GM23338 (cell line): ENCODE measurements around the gene PCDHGB1. TPM values are rescaled to one million over a fixed set of nuclear protein-coding genes. Genes with fewer than 3 reads are reported as not detected.

Experiments used
- ATAC-seq: fragments of 200-7000 bp; cut with Tn5 transposase; 3 replicates; pipeline ENCODE4 v1.9.1; 2020
- DNase-seq: peaks from one replicate; pipeline ENCODE4 v3.0.0-alpha.2; 2015; ENCODE audit warnings: low spot score
- H2AFZ ChIP-seq: fragments of 200-600 bp; sonication (generic); 2 replicates; pipeline ENCODE4 v1.8.0; 2016; ENCODE audit warnings: antibody characterized with exemption, mild to moderate bottlenecking, moderate library complexity
- H3F3A ChIP-seq: fragments of 200-600 bp; sonication (generic); replicated peaks from 2 replicates; pipeline ENCODE4 v1.8.0; 2017; ENCODE audit warnings: antibody characterized with exemption, mixed run types, low read depth
- H3K27ac ChIP-seq: fragments of 200-600 bp; sonication (generic); 2 replicates; pipeline ENCODE4 v1.6.1; 2016; ENCODE audit warnings: low read depth
- H3K27me3 ChIP-seq: fragments of 200-600 bp; sonication (generic); 2 replicates; pipeline ENCODE4 v1.8.0; 2016; ENCODE audit warnings: mild to moderate bottlenecking, mixed run types, moderate library complexity; ENCODE audit not compliant: insufficient read depth
- H3K36me3 ChIP-seq: fragments of 200-600 bp; sonication (generic); 2 replicates; pipeline ENCODE4 v1.8.0; 2016; ENCODE audit warnings: mild to moderate bottlenecking; ENCODE audit not compliant: insufficient read depth
- H3K4me1 ChIP-seq: fragments of 200-600 bp; sonication (generic); 2 replicates; pipeline ENCODE4 v1.8.0; 2016; ENCODE audit warnings: mild to moderate bottlenecking, moderate library complexity; ENCODE audit not compliant: insufficient read depth
- H3K4me2 ChIP-seq: fragments of 200-600 bp; sonication (generic); 2 replicates; pipeline ENCODE4 v1.7.1; 2017; ENCODE audit warnings: mixed run types
- H3K4me3 ChIP-seq: fragments of 200-600 bp; sonication (generic); 2 replicates; pipeline ENCODE4 v1.6.1; 2016; ENCODE audit warnings: mixed run types
- H3K79me2 ChIP-seq: fragments of 200-600 bp; sonication (generic); replicated peaks from 2 replicates; pipeline ENCODE4 v1.8.0; 2017; ENCODE audit warnings: mild to moderate bottlenecking; ENCODE audit not compliant: insufficient read depth
- H3K9me2 ChIP-seq: fragments of 200-600 bp; sonication (generic); 2 replicates; pipeline ENCODE4 v1.8.0; 2017; ENCODE audit not compliant: insufficient read depth
- H4K20me1 ChIP-seq: fragments of 200-600 bp; sonication (generic); replicated peaks from 2 replicates; pipeline ENCODE4 v1.8.0; 2017; ENCODE audit warnings: mild to moderate bottlenecking; ENCODE audit not compliant: insufficient read depth
- H3K27ac Mint-ChIP-seq: 2 replicates; pipeline ENCODE4 v1.8.0; 2020; ENCODE audit warnings: inconsistent platforms, mild to moderate bottlenecking, moderate library complexity, mixed read lengths
- H3K27me3 Mint-ChIP-seq: 3 replicates; pipeline ENCODE4 v1.8.0; 2022; ENCODE audit warnings: low read depth, mild to moderate bottlenecking, moderate library complexity, mixed read lengths, inconsistent platforms; ENCODE audit not compliant: insufficient read depth, poor library complexity
- H3K36me3 Mint-ChIP-seq: 3 replicates; pipeline ENCODE4 v1.8.0; 2021; ENCODE audit warnings: low read depth, mild to moderate bottlenecking, inconsistent platforms, moderate library complexity, mixed read lengths
- H3K4me1 Mint-ChIP-seq: 3 replicates; pipeline ENCODE4 v1.8.0; 2020; ENCODE audit warnings: mild to moderate bottlenecking, inconsistent platforms, mixed read lengths
- H3K4me3 Mint-ChIP-seq: 3 replicates; pipeline ENCODE4 v1.8.0; 2021; ENCODE audit warnings: moderate library complexity, mild to moderate bottlenecking, inconsistent platforms, mixed read lengths
- H3K9me3 Mint-ChIP-seq: 3 replicates; pipeline ENCODE4 v1.8.0; 2020; ENCODE audit warnings: moderate library complexity, mild to moderate bottlenecking, inconsistent platforms, mixed read lengths
- CREB1 ChIP-seq: fragments of 250-450 bp; sonication (Bioruptor Pico); IDR thresholded peaks from 2 replicates; pipeline ENCODE4 v1.5.0; 2020; ENCODE audit warnings: low read depth, mild to moderate bottlenecking, moderate library complexity
- CTCF ChIP-seq, 2 experiments: fragments of 200-600 bp in 1 of 2; sonication (generic) in 1 of 2; conservative IDR thresholded peaks; 2 replicates each; pipeline versions ENCODE4 v1.5.1 to v1.6.1; 2016 to 2017; ENCODE audit warnings: antibody characterized with exemption in 2 of 2, low read depth in 2 of 2, mild to moderate bottlenecking in 2 of 2, moderate library complexity in 1 of 2
- ETS1 ChIP-seq: IDR thresholded peaks from 2 replicates; pipeline ENCODE4 v1.6.1; 2016; ENCODE audit warnings: antibody characterized with exemption
- EZH2 ChIP-seq: fragments of 200-600 bp; sonication (generic); IDR thresholded peaks from one replicate; pipeline ENCODE4 v1.8.0; 2017; ENCODE audit warnings: antibody characterized with exemption, mild to moderate bottlenecking, low read depth; ENCODE audit not compliant: unreplicated experiment
- EZH2phosphoT487 ChIP-seq: fragments of 200-600 bp; sonication (generic); IDR thresholded peaks from one replicate; pipeline ENCODE4 v1.8.1; 2018; ENCODE audit warnings: antibody characterized with exemption; ENCODE audit not compliant: unreplicated experiment
- JUNB ChIP-seq: IDR thresholded peaks from one replicate; pipeline ENCODE4 v1.6.1; 2016; ENCODE audit warnings: antibody characterized with exemption; ENCODE audit not compliant: unreplicated experiment
- NANOG ChIP-seq: IDR thresholded peaks from 2 replicates; pipeline ENCODE4 v1.6.1; 2016; ENCODE audit warnings: antibody characterized with exemption, borderline replicate concordance
- POLR2AphosphoS5 ChIP-seq: IDR thresholded peaks from 2 replicates; pipeline ENCODE4 v1.6.1; 2016; ENCODE audit warnings: antibody characterized with exemption, low read depth
- REST ChIP-seq: IDR thresholded peaks from one replicate; pipeline ENCODE4 v1.6.1; 2018; ENCODE audit warnings: antibody characterized with exemption; ENCODE audit not compliant: unreplicated experiment
- STAT1 ChIP-seq: IDR thresholded peaks from one replicate; pipeline ENCODE4 v1.6.1; 2016; ENCODE audit warnings: antibody characterized with exemption; ENCODE audit not compliant: unreplicated experiment
- ZNF114 ChIP-seq: fragments of 250-450 bp; sonication (Bioruptor Pico); IDR thresholded peaks from 2 replicates; pipeline ENCODE4 v1.5.0; 2020; ENCODE audit warnings: mild to moderate bottlenecking, moderate library complexity
- ZNF331 ChIP-seq: fragments of 250-450 bp; sonication (Bioruptor Pico); IDR thresholded peaks from 2 replicates; pipeline ENCODE4 v1.5.0; 2020; ENCODE audit warnings: low read depth, mild to moderate bottlenecking, moderate library complexity
- ZNF462 ChIP-seq: fragments of 250-450 bp; sonication (Bioruptor Pico); IDR thresholded peaks from 2 replicates; pipeline ENCODE4 v1.5.0; 2020; ENCODE audit warnings: mild to moderate bottlenecking, moderate library complexity
- polyA plus RNA-seq: library from polyadenylated mRNA; unstranded; fragments of >200 nt; fragmentation: Nextera tagmentation; extraction: Ambion mirVana; gene quantifications from 2 replicates; pipeline ENCODE4 v1.2.1, GENCODE V29; 2016
- total RNA-seq: library from RNA; depleted of rRNA; stranded (reverse); fragments of >200 nt; shearing (Covaris generic); gene quantifications from 2 replicates; pipeline ENCODE4 v1.2.3, GENCODE V29; 2014

PCDHGB1 gene
- total and polyA plus RNA-seq, 2 experiments from 2014 or later: 0.74 to 9.1 TPM

- H3K4me1 ChIP-seq: 0 out of 2 replicates have a peak, but pooled peaks cover 5% of the 10 kb centered on the region
- H2AFZ ChIP-seq: no peak overlapping the region
- H3K4me3 Mint-ChIP-seq: peak overlapping the region; percentile 13; the same call in 1 of the 3 replicates
- peaks cover 89% of the 10 kb centered on the region for H3K9me3 Mint-ChIP-seq
- H3K36me3 ChIP-seq: peaks cover 7% of the 10 kb centered on the region; the same call in 1 of the 2 replicates
- no peak overlapping the region for H3K4me3 ChIP-seq
- DNase-seq: no peak
- H3K36me3 Mint-ChIP-seq: peaks cover 75% of the 10 kb centered on the region
- no peak overlapping the region for H3K27ac ChIP-seq
- TF ChIP-seq ZNF331 (CRISPR knock-in tag) (no peak), CREB1 (CRISPR knock-in tag) (no peak), EZH2 (no peak), EZH2phosphoT487 (no peak), CTCF (conservative IDR thresholded peaks at IDR 0.05; ENCODE audit: low read depth in 2 of 2) (no peak), STAT1 (no peak), REST (no peak), JUNB (no peak), ZNF462 (CRISPR knock-in tag) (no peak), ETS1 (no peak), ZNF114 (CRISPR knock-in tag) (no peak), POLR2AphosphoS5 (no peak), NANOG (no peak)
- H3K27me3 ChIP-seq: peaks cover 7% of the 10 kb centered on the region; the same call in 1 of the 2 replicates
- no peak for ATAC-seq
- H3K9me2 ChIP-seq: no peaks in the 10 kb centered on the region
- no peaks in the 10 kb centered on the region for H3F3A ChIP-seq
- peaks cover 5% of the 10 kb centered on the region for H3K27me3 Mint-ChIP-seq
- no peak overlapping the region for H3K27ac Mint-ChIP-seq
- H4K20me1 ChIP-seq: no peaks in the 10 kb centered on the region
- no peak overlapping the region for H3K4me2 ChIP-seq
- 0 out of 2 replicates have a peak, but pooled peaks cover 5% of the 10 kb centered on the region for H3K79me2 ChIP-seq
- no peaks in the 10 kb centered on the region; the same call in 2 of the 3 replicates for H3K4me1 Mint-ChIP-seq
Measured at GRCh38 chr5:141389153-141390042, 39.5 kb downstream of the PCDHGB1 start.
